ENCODE results near the gene CCDC70.

DNA sequence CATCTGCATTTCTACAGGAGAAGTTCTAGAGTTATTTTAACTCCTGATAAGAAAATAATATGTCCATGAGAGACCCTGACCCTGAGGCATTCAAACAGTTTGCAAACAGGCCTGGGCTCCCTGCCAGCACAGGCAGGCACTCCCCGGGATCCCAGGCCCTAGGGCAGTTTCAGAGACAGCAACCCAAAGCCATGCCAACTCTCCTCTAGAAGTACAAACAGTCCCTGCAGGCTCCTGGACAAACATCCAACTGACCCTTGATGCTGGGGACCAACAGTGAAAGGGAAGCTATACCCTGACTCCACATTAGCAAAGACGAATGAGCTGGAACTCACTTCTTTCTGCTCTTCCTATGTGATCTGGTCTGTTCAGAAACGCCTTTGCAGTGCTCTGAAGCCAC, 44.8 kb downstream of the CCDC70 start:
- no peak for TF ChIP-seq ZNF843 (tag by site-specific recombination; IDR thresholded peaks at IDR 0.05)
- TF ChIP-seq ZNF19 (tag by site-specific recombination; IDR thresholded peaks at IDR 0.05; ENCODE audit: low read depth): no peak
- no peak for TF ChIP-seq ZNF354C (tag by site-specific recombination; IDR thresholded peaks at IDR 0.05; ENCODE audit: borderline replicate concordance, low read depth)
- no peak for TF ChIP-seq TCF7L2 (IDR thresholded peaks at IDR 0.05; ENCODE audit: borderline replicate concordance, low read depth, low read length)

All from HEK293 (cell line).